Liver (tissue), 9 donors: ENCODE data around the gene DMD. TPM values are rescaled to one million over a fixed set of nuclear protein-coding genes. Genes with fewer than 3 reads are reported as not detected.

Experiments
- DNase-seq: peaks from one replicate; pipeline ENCODE4 v3.0.0-alpha.2; 2017; ENCODE audit warnings: low spot score
- H3K27ac ChIP-seq, 2 donors: one replicate each; pipeline ENCODE4 v1.7.0; 2013; ENCODE audit warnings: inconsistent platforms in 2 of 2, low read length in 2 of 2, control low read depth in 1 of 2, low read depth in 1 of 2, mild to moderate bottlenecking in 1 of 2
- H3K27me3 ChIP-seq, 4 donors: one replicate each; pipeline versions ENCODE4 v1.6.1 to v1.7.0; 2013; ENCODE audit warnings: low read length in 3 of 4, inconsistent platforms in 1 of 4, mild to moderate bottlenecking in 1 of 4, moderate library complexity in 1 of 4; ENCODE audit not compliant: control insufficient read depth in 4 of 4, insufficient read depth in 4 of 4
- H3K36me3 ChIP-seq, 4 donors: one replicate each; pipeline versions ENCODE4 v1.6.1 to v1.7.0; 2013; ENCODE audit warnings: low read length in 3 of 4, mild to moderate bottlenecking in 3 of 4, low read depth in 1 of 4, moderate library complexity in 1 of 4; ENCODE audit not compliant: control insufficient read depth in 4 of 4, insufficient read depth in 3 of 4
- H3K4me1 ChIP-seq, 4 donors: one replicate each; pipeline versions ENCODE4 v1.6.1 to v1.7.0; 2013; ENCODE audit warnings: low read length in 3 of 4, mild to moderate bottlenecking in 3 of 4, moderate library complexity in 1 of 4; ENCODE audit not compliant: control insufficient read depth in 4 of 4, insufficient read depth in 4 of 4
- H3K4me3 ChIP-seq, 3 donors: one replicate each; pipeline versions ENCODE4 v1.6.1 to v1.7.0; 2013; ENCODE audit warnings: low read length in 3 of 3, control low read depth in 1 of 3, low read depth in 1 of 3, mild to moderate bottlenecking in 1 of 3
- H3K9ac ChIP-seq, 2 donors: one replicate each; pipeline ENCODE4 v1.7.0; 2013; ENCODE audit warnings: low read length in 2 of 2, mild to moderate bottlenecking in 2 of 2, moderate library complexity in 2 of 2, control low read depth in 1 of 2, low read depth in 1 of 2
- H3K9me3 ChIP-seq, 4 donors: one replicate each; pipeline versions ENCODE4 v1.6.1 to v1.7.0; 2013; ENCODE audit warnings: low read length in 3 of 4; ENCODE audit not compliant: control insufficient read depth in 4 of 4
- ATF3 ChIP-seq: IDR thresholded peaks from 2 replicates; pipeline ENCODE4 v1.6.1; 2016; ENCODE audit warnings: antibody characterized with exemption
- CTCF ChIP-seq: fragments of 150-350 bp; IDR thresholded peaks from 2 replicates; pipeline ENCODE4 v1.5.1; 2017; ENCODE audit warnings: improper control_type of control experiment, low read depth, low read length; ENCODE audit not compliant: missing input control
- EGR1 ChIP-seq, 2 donors: IDR thresholded peaks; 2 replicates each; pipeline ENCODE4 v1.6.1; 2016 to 2018; ENCODE audit warnings: antibody characterized with exemption in 2 of 2, low read depth in 2 of 2
- FOXA2 ChIP-seq: IDR thresholded peaks from 2 replicates; pipeline ENCODE4 v1.6.1; 2016; ENCODE audit warnings: antibody characterized with exemption
- GABPA ChIP-seq, 2 donors: IDR thresholded peaks in 1 of 2; conservative IDR thresholded peaks in 1 of 2; 2 replicates each; pipeline ENCODE4 v1.6.1; 2016; ENCODE audit warnings: antibody characterized with exemption in 2 of 2, mild to moderate bottlenecking in 1 of 2, moderate library complexity in 1 of 2
- HNF4A ChIP-seq, 2 donors: conservative IDR thresholded peaks; 2 replicates each; pipeline ENCODE4 v1.6.1; 2016; ENCODE audit warnings: antibody characterized with exemption in 2 of 2, mild to moderate bottlenecking in 2 of 2
- HNF4G ChIP-seq: IDR thresholded peaks from 2 replicates; pipeline ENCODE4 v1.6.1; 2016; ENCODE audit warnings: antibody characterized with exemption
- JUND ChIP-seq, 2 donors: IDR thresholded peaks; 2 replicates each; pipeline ENCODE4 v1.6.1; 2016; ENCODE audit warnings: antibody characterized with exemption in 2 of 2
- NR2F2 ChIP-seq: IDR thresholded peaks from 2 replicates; pipeline ENCODE4 v1.6.1; 2016; ENCODE audit warnings: antibody characterized with exemption
- RAD21 ChIP-seq, 2 donors: IDR thresholded peaks; 2 replicates each; pipeline ENCODE4 v1.6.1; 2016; ENCODE audit warnings: antibody characterized with exemption in 2 of 2, mild to moderate bottlenecking in 2 of 2
- REST ChIP-seq: IDR thresholded peaks from 2 replicates; pipeline ENCODE4 v1.6.1; 2016; ENCODE audit warnings: antibody characterized with exemption, mild to moderate bottlenecking
- RXRA ChIP-seq, 2 donors: IDR thresholded peaks; 2 replicates each; pipeline ENCODE4 v1.6.1; 2017 to 2018; ENCODE audit warnings: antibody characterized with exemption in 2 of 2, mild to moderate bottlenecking in 1 of 2
- SP1 ChIP-seq: IDR thresholded peaks from 2 replicates; pipeline ENCODE4 v1.6.1; 2018; ENCODE audit warnings: antibody characterized with exemption, mild to moderate bottlenecking
- TAF1 ChIP-seq: conservative IDR thresholded peaks from 2 replicates; pipeline ENCODE4 v1.6.1; 2016; ENCODE audit warnings: antibody characterized with exemption, mild to moderate bottlenecking
- YY1 ChIP-seq: IDR thresholded peaks from 2 replicates; pipeline ENCODE4 v1.6.1; 2016; ENCODE audit warnings: antibody characterized with exemption, mild to moderate bottlenecking
- ZBTB33 ChIP-seq: IDR thresholded peaks from 2 replicates; pipeline ENCODE4 v1.6.1; 2016; ENCODE audit warnings: antibody characterized with exemption
- WGBS: extraction: QIAGEN DNeasy Blood & Tissue Kit; methylation state at CpG from one replicate; pipeline ENCODE4 v1.1.7; 2013; 5-methylcytosine and 5-hydroxymethylcytosine counted together
- polyA plus RNA-seq, 2 donors: library from polyadenylated mRNA; stranded (reverse) in 1 of 2; unstranded in 1 of 2; fragments of 200-250 nt in 1 of 2; fragments of >200 nt in 1 of 2; fragmentation: Nextera tagmentation in 1 of 2; extraction: Ambion mirVana in 1 of 2; gene quantifications; one replicate each; pipeline versions ENCODE4 v1.2.1 to v1.2.3, GENCODE V29; 2013 to 2015
- total RNA-seq, 2 donors: library from RNA; depleted of rRNA; stranded (reverse); fragments of >200 nt; gene quantifications; one replicate each; pipeline ENCODE4 v1.2.3, GENCODE V29; 2014
- donor health status: healthy.
- donor health status: healthy.
- donor health status: healthy.
- donor health status: healthy.
- donor health status: healthy.

The DMD gene
- total and polyA plus RNA-seq, 4 donors: 14.6 to 61.9 (median 23.9) TPM

- DNase-seq: no peak
Observed at GRCh38 chrX:32087663-32088062, 1123.7 kb downstream of the DMD start.

GRCh38 chrX:32084757-32085156 is 1126.6 kb downstream of the DMD start:
- WGBS: 90% methylated on average over 7 of the region's 7 CpGs
- DNase-seq: no peak

More at GRCh38 chrX:32087663-32088062, 1123.7 kb downstream of the DMD start:
- Histone ChIP-seq H3K36me3 (no peaks in the 10 kb centered on the region), H3K9ac (no peak overlapping the region), H3K27ac (no peak overlapping the region), H3K4me3 (no peak overlapping the region), H3K9me3 (no peaks in the 10 kb centered on the region), H3K27me3 (no peaks in the 10 kb centered on the region), H3K4me1 (no peaks in the 10 kb centered on the region)
- WGBS: 83% methylated on average over 4 of the region's 4 CpGs
- TF ChIP-seq HNF4G (no peak), JUND (IDR thresholded peaks at IDR 0.05) (no peak), TAF1 (no peak), RXRA (IDR thresholded peaks at IDR 0.05) (no peak), SP1 (no peak)

More at GRCh38 chrX:32084757-32085156, 1126.6 kb downstream of the DMD start:
- no peak overlapping the region for H3K9ac ChIP-seq
- no peaks in the 10 kb centered on the region for H3K27me3 ChIP-seq
- no peaks in the 10 kb centered on the region for H3K36me3 ChIP-seq
- no peak overlapping the region for H3K27ac ChIP-seq
- TF ChIP-seq FOXA2 (no peak), EGR1 (IDR thresholded peaks at IDR 0.05; ENCODE audit: low read depth in 2 of 2) (no peak), JUND (IDR thresholded peaks at IDR 0.05) (no peak), NR2F2 (no peak), TAF1 (no peak), RAD21 (IDR thresholded peaks at IDR 0.05) (no peak), ZBTB33 (no peak), HNF4G (no peak), CTCF (no peak), HNF4A (conservative IDR thresholded peaks at IDR 0.05) (no peak), REST (no peak), YY1 (no peak), GABPA (IDR thresholded peaks at IDR 0.05 in 1 of 2, conservative IDR thresholded peaks at IDR 0.05 in 1 of 2) (no peak), ATF3 (no peak)
- no peak overlapping the region for H3K4me3 ChIP-seq
- H3K4me1 ChIP-seq: no peaks in the 10 kb centered on the region
- H3K9me3 ChIP-seq: no peaks in the 10 kb centered on the region
